HG02973 (cell line): ENCODE measurements around the gene RAB35.

ENCODE experiments used
- ATAC-seq: cut with Tn5 transposase; IDR thresholded peaks from one replicate; pipeline ENCODE4 v1.9.1; 2021; ENCODE audit warnings: moderate library complexity; ENCODE audit not compliant: unreplicated experiment

RAB35 gene

GRCh38 chr12:120134307-120134980, 17.9 kb upstream of the RAB35 start:
- no peak for ATAC-seq

GRCh38 chr12:120132863-120133385, 16.4 kb upstream of the RAB35 start:
- peak; percentile 89 for ATAC-seq

GRCh38 chr12:120132054-120132836, 15.7 kb upstream of the RAB35 start:
- ATAC-seq, result no peak

GRCh38 chr12:120131116-120131515, 14.6 kb upstream of the RAB35 start:
- ATAC-seq, result no peak

- ATAC-seq, result no peak
Measured at GRCh38 chr12:120130011-120130410, 13.5 kb upstream of the RAB35 start.

GRCh38 chr12:120126635-120127005, 10.1 kb upstream of the RAB35 start:
- no peak for ATAC-seq

GRCh38 chr12:120125792-120126634, 9.5 kb upstream of the RAB35 start:
- ATAC-seq, result no peak

- no peak for ATAC-seq
Measured at GRCh38 chr12:120125029-120125428, 8.5 kb upstream of the RAB35 start.

- peak; percentile 44 for ATAC-seq
Measured at GRCh38 chr12:120121766-120122293, 5.3 kb upstream of the RAB35 start.

GRCh38 chr12:120121343-120121742, 4.8 kb upstream of the RAB35 start:
- ATAC-seq, result no peak

- ATAC-seq, result peak; percentile 23
Measured at GRCh38 chr12:120119271-120119973, 2.9 kb upstream of the RAB35 start.

- no peak for ATAC-seq
Measured at GRCh38 chr12:120118321-120119061, 1.9 kb upstream of the RAB35 start.

GRCh38 chr12:120117961-120118320, 1.4 kb upstream of the RAB35 start:
- ATAC-seq, result no peak

- ATAC-seq, result peak; percentile 38
Measured at GRCh38 chr12:120116792-120117651, 469 bp upstream of the RAB35 start.

GRCh38 chr12:120115692-120116440, 687 bp downstream of the RAB35 start:
- peak; percentile 6 for ATAC-seq

- no peak for ATAC-seq
Measured at GRCh38 chr12:120115066-120115465, 1.5 kb downstream of the RAB35 start.

GRCh38 chr12:120110550-120111501, 5.7 kb downstream of the RAB35 start:
- peak; percentile 52 for ATAC-seq
